HG02840 (cell line): ENCODE measurements around the gene PGBD5.
"Not testable (repeated sequence)": the region's sequence is repeated elsewhere in the genome, so short reads cannot be mapped to it uniquely, and the experiment has no call there.

Experiments
- ATAC-seq: cut with Tn5 transposase; IDR thresholded peaks from one replicate; pipeline ENCODE4 v1.9.1; 2021; ENCODE audit warnings: mild to moderate bottlenecking, moderate library complexity, moderate number of reproducible peaks; ENCODE audit not compliant: unreplicated experiment, low FRiP score

The PGBD5 gene

DNA sequence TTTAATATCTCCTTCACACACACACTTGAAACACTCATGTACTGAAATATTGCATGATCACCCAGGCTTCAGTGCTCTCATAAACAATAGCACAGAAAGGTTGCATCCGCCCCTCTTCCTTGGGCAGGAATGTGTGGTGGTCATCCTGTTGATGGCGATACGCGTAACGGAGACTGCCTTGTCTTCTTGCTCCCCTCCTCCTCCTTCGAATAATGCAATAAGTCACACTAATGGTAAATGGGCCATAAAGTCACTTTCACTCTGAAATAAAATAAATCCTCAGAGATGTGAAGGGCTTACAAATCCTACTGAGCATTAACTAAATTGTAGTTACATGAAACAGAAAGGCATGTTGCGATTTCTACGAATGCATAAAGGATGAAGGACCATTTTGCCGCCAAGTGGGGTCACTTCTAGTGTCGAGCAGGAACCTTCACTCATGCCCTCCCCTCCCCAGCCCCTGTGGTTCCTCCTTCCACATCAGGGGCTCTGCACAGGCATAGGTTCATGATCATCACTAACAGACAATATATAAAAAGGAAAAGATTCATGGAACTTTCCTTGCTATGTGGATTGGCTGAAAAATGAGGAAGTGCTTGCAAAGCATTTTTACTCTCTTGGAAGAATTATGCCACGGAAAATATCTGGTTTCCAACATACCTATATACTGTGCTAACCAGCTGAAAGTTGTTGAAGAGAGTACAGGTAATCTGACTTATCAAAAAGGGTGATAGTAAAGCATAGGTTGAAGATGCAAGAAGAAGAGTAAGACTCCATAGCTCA lies 1.2 kb upstream of the PGBD5 start:
- no peak for ATAC-seq

DNA sequence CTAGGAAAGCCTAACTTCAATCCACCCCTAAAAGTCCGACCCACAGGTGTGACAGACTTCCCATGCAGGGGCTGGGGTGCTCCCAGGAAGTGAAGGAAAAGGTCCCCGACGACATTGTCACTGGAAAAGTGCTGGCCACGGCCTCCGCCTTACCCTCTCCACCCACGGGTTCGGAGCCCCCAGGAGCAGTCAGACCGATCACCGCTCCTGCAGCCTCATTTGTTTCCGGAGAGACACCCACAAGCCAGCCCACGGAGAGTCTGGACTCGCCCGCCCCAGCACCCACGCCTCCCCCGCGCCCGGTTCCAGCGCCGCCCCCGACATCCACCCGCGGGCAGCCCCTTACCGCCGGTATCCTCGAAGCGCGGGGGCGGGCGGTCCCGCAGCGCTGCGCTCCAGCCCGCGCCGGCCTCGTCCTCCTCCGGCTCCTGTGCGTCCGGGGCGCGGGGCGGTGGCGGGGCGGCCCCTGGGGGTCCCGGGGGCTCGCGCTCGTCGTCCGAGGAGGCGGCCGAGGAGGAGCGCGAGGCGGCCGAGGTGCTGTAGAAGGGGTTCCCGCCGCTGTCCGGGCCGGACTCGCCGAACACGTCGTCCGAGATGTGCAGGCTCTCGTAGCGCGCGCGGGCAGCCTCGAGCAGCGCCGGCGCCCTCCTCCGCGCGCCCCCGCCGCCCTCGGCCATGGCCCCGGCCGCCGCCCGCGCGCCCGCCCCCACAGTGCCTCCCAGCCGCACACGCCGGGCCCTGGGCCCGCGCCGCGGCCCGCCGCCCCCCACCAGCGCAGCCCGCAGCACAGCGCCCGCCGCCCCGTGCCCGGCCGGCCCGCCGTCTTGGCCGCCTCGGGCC lies 660 bp downstream of the PGBD5 start:
- no peak for ATAC-seq

DNA sequence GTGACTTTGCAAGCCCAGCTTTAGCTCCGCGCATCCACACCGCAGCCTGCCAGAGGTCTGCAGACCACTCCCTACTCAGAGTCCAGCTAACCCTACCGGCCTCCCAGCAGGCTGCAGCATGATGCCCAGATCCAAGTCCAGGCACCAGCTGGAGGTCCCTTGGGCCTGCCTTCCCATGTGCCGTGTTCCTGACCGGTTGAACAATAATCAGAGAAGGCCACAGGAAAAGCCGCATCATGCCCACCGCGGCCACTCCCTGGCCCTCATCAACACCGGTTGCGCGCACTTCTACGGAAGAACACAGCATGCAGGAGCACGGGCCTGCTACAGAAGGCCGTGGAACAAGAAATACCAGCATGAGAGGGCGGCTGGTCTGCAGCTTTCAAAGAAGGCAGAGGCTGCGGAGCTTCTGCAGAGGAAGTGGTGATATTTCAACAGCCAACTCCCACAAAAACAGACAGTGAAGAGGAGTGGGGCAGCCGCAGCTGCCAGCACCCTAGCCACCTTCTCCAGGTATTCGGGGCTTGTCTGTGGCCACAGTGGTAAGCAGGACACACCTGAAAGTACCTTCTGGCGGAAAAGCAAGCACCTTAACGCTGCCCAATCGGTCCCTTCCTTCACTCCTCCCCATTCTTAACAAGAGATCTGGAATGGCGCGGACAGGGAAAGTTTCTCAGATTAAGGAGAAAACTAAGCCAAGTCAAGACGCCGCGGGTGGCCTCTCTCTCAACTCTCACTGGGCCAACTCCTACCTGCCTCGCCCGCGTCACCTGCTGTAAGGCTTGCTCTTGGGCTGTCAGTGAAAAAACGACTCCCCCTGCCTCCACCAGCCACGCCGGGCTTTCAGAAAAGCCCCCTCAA lies 1.5 kb downstream of the PGBD5 start:
- no peak for ATAC-seq

DNA sequence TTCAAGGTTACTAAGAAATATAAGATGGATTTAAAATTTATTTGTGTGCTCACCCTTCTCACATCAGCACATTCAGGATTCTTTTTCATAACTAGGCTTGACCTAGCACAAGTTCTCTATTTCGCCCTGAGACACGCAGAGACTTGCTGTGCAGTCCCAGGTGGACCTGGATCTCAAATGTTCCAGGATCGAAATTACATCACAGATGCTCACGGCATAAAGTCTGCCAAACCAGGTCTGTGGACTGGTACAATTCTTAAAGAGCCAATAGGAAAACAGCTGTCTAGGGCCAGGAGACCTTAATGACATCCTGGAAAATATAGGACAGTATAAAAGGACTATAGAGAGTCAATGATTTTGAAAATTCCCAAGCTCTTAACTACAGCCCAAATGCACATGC lies 2.2 kb downstream of the PGBD5 start:
- ATAC-seq: no peak

DNA sequence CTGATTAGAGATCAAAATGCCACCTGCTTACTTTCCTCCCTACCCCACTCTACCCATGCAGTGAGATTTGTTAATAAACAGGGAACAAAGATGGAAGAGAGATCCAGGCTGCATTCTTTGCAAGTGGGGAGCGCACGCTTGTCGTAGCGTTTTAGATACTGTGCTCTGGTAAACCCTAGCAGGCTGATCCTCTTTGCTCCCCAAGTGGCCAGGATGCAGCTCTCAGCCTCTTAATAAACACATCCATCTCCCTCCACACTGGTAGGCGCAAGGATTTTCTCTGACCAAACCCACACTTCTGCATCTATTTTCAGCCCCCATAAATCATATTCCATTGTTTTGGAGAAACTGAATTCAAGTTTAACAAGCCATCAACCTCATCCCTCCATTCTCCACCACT lies 2.9 kb downstream of the PGBD5 start:
- no peak for ATAC-seq

DNA sequence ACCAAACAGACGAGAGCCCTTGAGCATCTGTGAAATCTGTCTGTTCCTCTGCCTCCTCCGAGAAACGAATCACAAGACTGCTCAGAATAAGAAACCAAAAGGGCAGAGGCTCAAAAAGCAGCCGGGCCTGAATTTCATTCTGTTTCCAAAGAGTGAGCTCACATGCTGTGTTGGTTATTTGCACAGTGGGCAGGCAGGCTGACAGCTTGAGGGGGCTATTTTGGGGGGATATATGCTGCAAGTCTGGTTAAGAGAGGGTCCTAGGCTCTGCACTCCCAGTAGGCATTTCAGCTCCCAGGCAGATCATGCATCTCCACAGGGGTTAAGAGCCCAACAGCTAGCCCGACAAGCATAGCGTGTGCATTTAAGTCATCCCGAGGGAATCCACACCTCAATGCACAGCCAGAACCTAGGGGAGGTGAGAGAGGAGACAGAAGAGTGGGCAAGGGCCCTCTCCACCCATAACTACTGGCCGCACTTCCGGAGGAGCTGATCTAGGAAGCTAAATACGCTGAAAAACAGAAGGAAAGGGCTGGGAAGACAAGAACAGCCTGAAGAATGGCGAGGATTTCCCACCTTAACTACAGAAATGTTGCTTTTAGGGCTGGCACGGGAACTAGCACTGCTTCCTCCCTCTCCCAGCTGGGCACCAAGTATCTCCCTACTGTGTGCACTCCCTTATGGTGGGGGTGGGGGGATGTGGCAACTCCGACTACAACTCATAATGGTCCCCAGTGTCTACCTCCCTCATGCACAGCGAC lies 3.7 kb downstream of the PGBD5 start:
- ATAC-seq: no peak

DNA sequence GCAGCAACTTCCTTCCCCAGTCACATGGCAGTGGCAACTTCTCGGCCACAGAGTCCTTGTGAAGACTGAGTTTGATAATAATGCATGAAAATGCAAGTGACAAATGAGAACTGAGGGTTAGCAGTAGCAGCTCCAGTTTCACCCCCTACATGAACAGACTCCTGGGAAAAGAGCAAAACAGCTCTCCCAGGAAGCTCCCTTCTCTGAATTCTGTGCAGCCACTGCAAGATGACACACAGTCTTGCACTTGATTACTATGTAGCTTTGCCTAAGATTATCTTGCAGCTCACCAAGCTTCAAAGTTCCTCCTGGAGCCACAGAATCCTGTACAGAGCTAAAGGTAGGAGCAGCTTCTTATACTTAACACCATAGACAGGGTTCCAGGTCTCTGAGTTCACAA lies 4.7 kb downstream of the PGBD5 start:
- ATAC-seq: no peak

DNA sequence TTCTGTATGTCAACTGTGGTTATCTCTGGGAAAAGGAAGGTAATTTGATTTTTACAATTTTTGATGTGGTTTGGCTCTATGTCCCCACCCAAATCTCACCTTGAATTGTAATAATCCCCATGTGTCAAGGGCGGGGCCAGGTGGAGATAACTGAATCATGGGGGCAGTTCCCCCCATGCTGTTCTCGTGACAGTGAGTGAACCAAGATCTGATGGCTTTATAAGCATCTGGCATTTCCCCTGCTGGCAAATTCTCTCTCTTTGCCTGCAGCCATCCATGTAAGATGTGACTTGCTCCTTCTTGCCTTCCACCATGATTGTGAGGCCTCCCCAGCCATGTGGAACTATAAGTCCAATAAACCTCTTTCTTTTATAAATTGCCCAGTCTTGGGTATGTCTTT lies 5.8 kb downstream of the PGBD5 start:
- not testable (repeated sequence) for ATAC-seq

DNA sequence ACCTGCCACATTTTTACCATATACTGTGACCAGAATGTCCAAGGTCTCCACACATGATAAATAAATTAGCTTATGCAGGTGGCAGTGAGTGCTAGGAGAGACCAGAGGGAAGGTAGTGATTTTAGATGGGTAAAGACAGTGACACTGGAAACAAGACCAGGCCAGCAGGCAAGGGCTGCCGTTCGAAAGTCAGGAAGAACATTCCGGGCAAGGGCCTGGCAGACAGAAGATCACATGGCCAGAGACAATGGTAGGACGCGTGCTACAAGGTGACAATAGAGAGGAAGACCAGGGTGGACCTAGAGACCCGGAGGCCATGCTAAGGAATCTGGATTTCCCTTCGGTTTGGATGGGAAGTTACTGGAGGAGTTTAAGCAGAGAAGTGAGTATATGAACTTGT lies 9.7 kb downstream of the PGBD5 start:
- ATAC-seq: no peak

DNA sequence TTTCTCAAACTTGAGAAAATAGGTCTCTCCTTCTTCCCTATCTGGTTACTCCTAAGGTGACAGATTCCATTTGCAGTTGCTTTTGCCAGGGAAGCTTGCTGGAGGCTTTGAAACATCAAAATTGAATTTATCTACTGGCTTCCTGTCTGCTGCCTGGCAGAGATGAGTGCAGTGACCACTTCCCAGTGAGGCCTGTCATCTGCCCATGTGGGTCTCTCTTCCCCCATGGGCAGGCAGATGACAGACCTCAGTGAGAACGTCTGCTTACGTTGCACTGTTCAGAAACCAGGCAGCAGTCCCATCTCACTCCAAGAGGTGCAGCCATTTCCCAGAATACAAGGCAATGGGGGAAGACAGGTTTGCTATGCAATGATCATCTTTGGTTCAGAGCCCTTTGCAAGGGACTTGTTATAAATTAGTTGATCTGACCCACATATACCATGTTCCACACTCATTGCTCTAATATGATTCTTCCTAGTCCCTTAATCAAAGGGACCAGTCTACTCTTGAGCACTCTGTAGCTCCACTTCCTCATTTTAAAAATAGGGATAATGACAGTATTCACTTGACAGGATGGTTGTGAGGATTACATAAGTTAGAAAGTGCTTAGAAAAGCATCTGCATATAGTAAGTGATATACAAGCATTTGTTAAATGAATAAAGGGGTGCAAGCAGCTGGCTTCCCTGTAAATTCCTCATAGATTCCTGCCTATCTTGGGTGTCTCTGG lies 10.6 kb downstream of the PGBD5 start:
- no peak for ATAC-seq

DNA sequence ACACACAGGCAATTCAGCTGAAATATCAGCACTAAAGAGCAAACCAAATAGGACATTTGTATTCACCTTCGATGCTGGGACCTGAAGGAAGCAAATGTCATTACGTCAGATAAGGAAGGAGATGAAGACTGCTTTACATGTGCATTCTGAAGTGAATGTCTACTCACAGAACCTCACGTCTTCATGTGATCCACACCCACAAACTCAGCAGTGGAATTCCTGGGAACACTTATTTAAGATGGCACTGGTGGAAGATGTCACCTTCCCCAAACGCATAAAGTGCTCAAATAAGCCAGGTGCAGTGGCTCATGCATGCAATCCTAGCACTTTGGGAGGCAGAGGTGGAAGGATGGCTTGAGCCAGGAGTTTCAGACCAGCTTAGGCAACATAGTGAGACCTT lies 11.4 kb downstream of the PGBD5 start:
- no peak for ATAC-seq

DNA sequence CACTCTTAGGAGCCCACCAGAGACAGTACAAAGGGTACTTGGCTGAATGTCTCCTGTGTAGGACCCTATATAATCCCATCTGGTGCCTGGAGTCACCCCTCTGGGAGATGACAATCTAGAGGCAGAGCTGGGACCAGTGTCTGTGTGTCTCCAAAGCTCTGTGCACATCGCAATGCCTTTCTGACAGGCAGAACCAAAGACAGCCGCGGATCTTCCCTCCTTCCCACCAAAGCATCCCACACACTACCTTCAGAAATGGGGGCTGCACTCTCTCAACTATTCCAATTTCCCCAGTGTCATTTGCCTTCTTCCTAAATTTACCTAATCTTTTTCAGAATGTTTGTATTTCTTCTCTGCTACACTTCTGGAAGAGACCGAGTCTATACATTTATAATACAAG lies 12.0 kb downstream of the PGBD5 start:
- no peak for ATAC-seq

DNA sequence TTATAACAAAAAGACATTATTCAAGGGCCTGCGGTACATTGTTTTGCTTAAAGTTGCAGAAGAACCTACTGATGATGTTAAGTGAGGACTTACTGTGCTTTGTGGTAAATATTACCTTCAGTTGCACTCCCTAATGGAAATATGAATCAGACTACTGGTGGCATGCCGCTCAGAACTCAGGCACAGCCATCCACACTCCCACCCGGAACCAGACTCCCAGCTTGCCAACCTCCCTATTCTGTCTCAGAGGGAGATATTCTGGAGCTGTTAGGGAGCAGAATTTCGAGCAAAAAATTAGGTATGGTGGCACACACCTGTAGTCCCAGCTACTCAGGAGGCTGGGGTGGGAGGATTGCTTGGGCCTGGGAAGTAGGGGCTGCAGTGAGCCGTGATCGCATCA lies 13.1 kb downstream of the PGBD5 start:
- no peak for ATAC-seq

DNA sequence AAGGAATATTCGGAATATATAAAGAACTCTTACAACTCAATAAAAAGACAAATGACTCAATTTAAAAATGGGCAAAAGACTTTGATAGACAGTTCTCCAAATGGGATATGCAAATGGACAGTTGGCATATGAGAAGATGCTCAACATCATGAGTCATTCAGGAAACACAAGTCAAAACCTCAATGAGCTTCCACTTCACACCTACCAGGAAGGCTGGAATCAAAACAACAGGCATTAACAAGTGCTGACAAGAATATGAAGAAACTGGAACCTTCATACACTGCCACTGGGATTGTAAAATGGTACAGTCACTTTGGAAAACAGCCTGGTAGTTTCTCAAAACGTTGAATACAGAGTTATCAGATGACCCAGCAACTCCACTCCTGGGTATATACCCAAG lies 17.2 kb downstream of the PGBD5 start:
- ATAC-seq: no peak

DNA sequence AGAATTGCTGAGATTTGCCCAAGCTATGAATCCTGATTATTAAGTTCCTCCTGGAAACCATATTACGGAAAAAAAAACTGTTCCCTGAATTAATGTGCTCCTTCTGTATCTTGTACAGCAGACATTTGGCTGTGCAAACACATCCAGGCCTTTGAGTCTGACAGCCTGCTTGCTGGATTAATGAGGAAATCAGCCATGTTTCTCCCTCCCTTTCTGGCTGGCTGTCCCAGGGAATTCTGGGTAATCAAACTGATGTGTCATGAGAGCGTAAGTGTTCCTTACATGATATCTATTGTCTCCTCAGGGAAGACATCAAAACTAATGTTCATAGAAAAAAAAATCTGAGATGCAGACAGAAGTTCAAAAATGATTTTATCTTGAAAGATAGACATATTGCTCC lies 18.8 kb downstream of the PGBD5 start:
- no peak for ATAC-seq

DNA sequence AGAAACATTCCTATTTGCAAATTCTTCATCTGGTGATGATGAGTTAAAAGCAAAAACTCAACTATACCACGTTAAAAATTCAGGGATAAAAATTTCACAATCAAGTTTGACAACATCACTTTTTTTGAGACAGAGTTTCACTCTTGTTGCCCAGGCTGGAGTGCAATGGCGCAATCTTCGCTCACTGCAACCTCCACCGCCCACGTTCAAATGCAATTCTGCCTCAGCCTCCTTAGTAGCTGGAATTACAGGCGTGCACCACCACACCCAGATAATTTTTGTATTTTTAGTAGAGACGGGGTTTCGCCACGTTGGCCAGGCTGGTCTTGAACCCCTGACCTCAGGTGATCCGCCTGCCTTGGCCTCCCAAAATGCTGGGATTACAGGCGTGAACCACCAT lies 19.4 kb downstream of the PGBD5 start:
- ATAC-seq: not testable (repeated sequence)

DNA sequence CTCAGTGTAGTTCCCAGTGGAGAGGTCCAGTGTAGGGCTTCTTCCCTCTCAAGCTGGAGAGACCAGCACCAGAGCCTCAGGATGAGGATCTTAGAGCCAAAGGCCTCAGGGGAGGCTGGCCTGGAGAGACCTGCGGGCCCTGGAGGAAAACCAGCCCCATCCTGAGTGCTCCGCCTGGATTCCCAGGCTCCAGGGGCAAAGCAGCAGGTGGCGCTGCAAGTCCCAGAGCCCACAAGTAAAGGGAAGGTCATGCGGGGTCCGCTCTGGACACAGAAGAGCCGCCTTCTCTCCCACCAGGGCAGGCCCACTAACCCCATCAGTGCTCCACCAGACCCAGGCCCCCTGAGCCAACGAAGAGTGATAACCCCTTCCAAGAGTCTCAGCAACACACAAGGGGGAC lies 22.7 kb downstream of the PGBD5 start:
- ATAC-seq: no peak

DNA sequence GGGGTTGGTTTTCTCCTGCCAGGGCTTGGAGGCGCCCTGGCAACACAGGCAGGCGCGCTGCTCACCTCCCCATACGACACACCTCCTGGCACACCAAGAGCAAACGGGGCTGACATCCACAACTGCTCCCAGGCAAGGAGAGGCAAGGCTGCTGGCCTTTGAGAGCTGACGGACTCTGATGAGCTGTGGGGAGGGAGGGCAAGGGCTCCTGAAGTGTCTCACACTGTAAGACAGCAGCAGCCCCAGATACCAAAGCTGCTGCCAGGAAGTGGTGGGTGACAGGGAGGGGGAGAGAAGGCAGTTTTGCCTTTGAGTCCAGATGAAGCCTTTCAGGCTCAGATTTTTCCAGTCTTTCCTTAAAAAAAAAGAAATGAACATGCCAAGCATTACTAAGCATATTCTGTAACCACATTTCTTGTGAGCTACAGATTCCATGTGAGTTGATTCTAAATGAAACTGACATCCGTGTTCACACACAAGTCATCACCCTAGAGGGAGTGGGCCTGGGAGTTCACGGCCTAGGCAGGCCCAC lies 24.3 kb downstream of the PGBD5 start:
- ATAC-seq: no peak

DNA sequence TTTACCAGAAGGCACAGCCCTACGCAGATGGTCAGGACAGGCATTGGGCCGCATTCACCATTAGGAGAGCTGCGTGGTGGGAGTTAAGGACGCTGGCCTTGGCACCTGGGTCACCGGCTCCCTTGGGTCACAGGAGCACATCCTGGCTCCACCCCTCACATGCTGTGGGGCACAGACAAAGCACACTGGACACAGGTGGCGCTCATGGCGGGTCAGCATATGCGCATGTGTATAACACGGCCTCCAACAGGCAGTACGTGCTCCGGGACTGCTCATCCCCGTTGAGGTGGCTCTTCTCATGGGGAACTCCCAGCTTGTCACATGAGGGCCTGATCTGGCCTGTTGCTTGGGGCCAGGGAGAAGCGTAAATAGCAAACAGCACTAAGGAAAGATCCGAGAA lies 25.0 kb downstream of the PGBD5 start:
- ATAC-seq: no peak

DNA sequence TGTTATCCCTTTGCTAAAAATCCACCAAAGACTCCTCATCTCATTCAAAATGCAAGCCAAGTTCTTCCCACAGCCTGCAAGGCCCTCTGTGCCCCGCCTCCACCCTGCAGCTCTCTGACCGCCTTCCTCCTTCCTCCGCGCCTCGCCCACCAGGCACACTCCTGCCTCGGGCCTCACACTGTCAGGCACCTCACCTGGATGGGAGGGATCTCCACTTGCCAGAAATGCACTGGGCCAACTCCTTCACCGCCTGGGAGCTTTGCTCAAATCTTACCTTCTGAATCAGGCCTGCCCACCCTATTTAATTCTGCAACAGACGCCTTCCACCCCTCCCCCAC lies 26.2 kb downstream of the PGBD5 start:
- no peak for ATAC-seq
